Neural cell (in vitro differentiated cells): ENCODE results near the gene RABGEF1. TPM values are rescaled to one million over a fixed set of nuclear protein-coding genes. Genes with fewer than 3 reads are reported as not detected.
"Not testable (repeated sequence)": the region's sequence is repeated elsewhere in the genome, so short reads cannot be mapped to it uniquely, and the experiment has no call there.

Experiments
- H2AFZ ChIP-seq: fragments of 200-600, 300-800 bp; sonication (generic), shearing (Covaris generic); 2 replicates; pipeline ENCODE4 v1.6.0; 2014; ENCODE audit warnings: low read depth, mild to moderate bottlenecking, antibody characterized with exemption, low read length, moderate library complexity
- H3F3A ChIP-seq: fragments of 200-600 bp; shearing (Covaris generic); 2 replicates; pipeline ENCODE4 v1.6.1; 2016; ENCODE audit warnings: mild to moderate bottlenecking, moderate library complexity, mixed read lengths, antibody characterized with exemption, low read length; ENCODE audit not compliant: insufficient read depth, poor library complexity, severe bottlenecking
- H3K27ac ChIP-seq: fragments of 200-600, 300-800 bp; sonication (generic), shearing (Covaris generic); 2 replicates; pipeline ENCODE4 v1.5.1; 2014; ENCODE audit warnings: mild to moderate bottlenecking, low read length, moderate library complexity
- H3K27me3 ChIP-seq: fragments of 300-800, 200-600 bp; sonication (generic), shearing (Covaris generic); 2 replicates; pipeline ENCODE4 v1.6.0; 2014; ENCODE audit warnings: mild to moderate bottlenecking, low read depth, low read length, moderate library complexity; ENCODE audit not compliant: insufficient read depth
- H3K36me3 ChIP-seq: fragments of 300-800, 200-600 bp; sonication (generic), shearing (Covaris generic); 2 replicates; pipeline ENCODE4 v1.5.1; 2014; ENCODE audit warnings: mild to moderate bottlenecking, antibody characterized with exemption, low read length, moderate library complexity; ENCODE audit not compliant: insufficient read depth
- H3K4me2 ChIP-seq: fragments of 300-800, 200-600 bp; sonication (generic), shearing (Covaris generic); 2 replicates; pipeline ENCODE4 v1.6.0; 2014; ENCODE audit warnings: mild to moderate bottlenecking, low read length
- H3K4me3 ChIP-seq: fragments of 300-800, 200-600 bp; sonication (generic), shearing (Covaris generic); 2 replicates; pipeline ENCODE4 v1.5.1; 2014; ENCODE audit warnings: mild to moderate bottlenecking, low read length, moderate library complexity
- H3K79me2 ChIP-seq: fragments of 200-600 bp; shearing (Covaris generic); replicated peaks from 2 replicates; pipeline ENCODE4 v1.6.0; 2014; ENCODE audit warnings: mild to moderate bottlenecking, low read length, moderate library complexity; ENCODE audit not compliant: insufficient read depth
- H3K9ac ChIP-seq: fragments of 300-800, 200-600 bp; sonication (generic), shearing (Covaris generic); 2 replicates; pipeline ENCODE4 v1.6.1; 2016; ENCODE audit warnings: mild to moderate bottlenecking, low read length, mixed read lengths
- H3K9me2 ChIP-seq: fragments of 200-600 bp; shearing (Covaris generic); 2 replicates; pipeline ENCODE4 v1.6.1; 2016; ENCODE audit warnings: mild to moderate bottlenecking, low read length, mixed read lengths; ENCODE audit not compliant: insufficient read depth
- H3K9me3 ChIP-seq: fragments of 200-600, 300-800 bp; sonication (generic), shearing (Covaris generic); 2 replicates; pipeline ENCODE4 v1.6.1; 2016; ENCODE audit warnings: mild to moderate bottlenecking, mixed run types, low read length, moderate library complexity, mixed read lengths
- H4K20me1 ChIP-seq: fragments of 200-600 bp; shearing (Covaris generic); 2 replicates; pipeline ENCODE4 v1.6.1; 2016; ENCODE audit warnings: mild to moderate bottlenecking, mixed run types; ENCODE audit not compliant: insufficient read depth
- EP300 ChIP-seq: fragments of 450-650 bp; conservative IDR thresholded peaks from 2 replicates; pipeline ENCODE4 v1.6.1; 2014; ENCODE audit warnings: antibody characterized with exemption, mild to moderate bottlenecking, moderate library complexity; ENCODE audit not compliant: poor library complexity, severe bottlenecking
- EZH2 ChIP-seq: fragments of 200-600, 300-800 bp; shearing (Covaris generic), sonication (generic); IDR thresholded peaks from 2 replicates; pipeline ENCODE4 v1.6.1; 2014; ENCODE audit warnings: antibody characterized with exemption, low read length, borderline replicate concordance, mild to moderate bottlenecking; ENCODE audit not compliant: insufficient read depth, poor library complexity, severe bottlenecking
- MXI1 ChIP-seq: fragments of 450-650 bp; conservative IDR thresholded peaks from 2 replicates; pipeline ENCODE4 v1.6.1; 2014; ENCODE audit warnings: antibody characterized with exemption, mild to moderate bottlenecking; ENCODE audit not compliant: poor library complexity, severe bottlenecking
- POLR2AphosphoS5 ChIP-seq: IDR thresholded peaks from 2 replicates; pipeline ENCODE4 v1.6.1; 2012
- RAD21 ChIP-seq: fragments of 450-650 bp; conservative IDR thresholded peaks from 2 replicates; pipeline ENCODE4 v1.6.1; 2014; ENCODE audit warnings: antibody characterized with exemption, mild to moderate bottlenecking, moderate library complexity
- SMC3 ChIP-seq: fragments of 450-650 bp; conservative IDR thresholded peaks from 2 replicates; pipeline ENCODE4 v1.6.1; 2014; ENCODE audit warnings: antibody characterized with exemption, mild to moderate bottlenecking, moderate library complexity; ENCODE audit not compliant: poor library complexity
- TAF1 ChIP-seq: IDR thresholded peaks from 2 replicates; pipeline ENCODE4 v1.6.1; 2012; ENCODE audit warnings: low read depth
- polyA plus RNA-seq: library from polyadenylated mRNA; depleted of rRNA; stranded (reverse); fragments of >200 nt; gene quantifications from 2 replicates; pipeline ENCODE4 v1.2.3, GENCODE V29; 2014
- TF ChIP-seq, protein P1 (sequence below): IDR thresholded peaks from 2 replicates; pipeline ENCODE4 v1.6.1; 2012; ENCODE audit warnings: borderline replicate concordance
- TF ChIP-seq, protein P2 (sequence below): fragments of 450-650 bp; IDR thresholded peaks from 2 replicates; pipeline ENCODE4 v1.5.1; 2014; ENCODE audit warnings: antibody characterized with exemption, mild to moderate bottlenecking, moderate library complexity; ENCODE audit not compliant: poor library complexity, severe bottlenecking

RABGEF1 gene
- polyA plus RNA-seq, 1 donor from 2014 or later = 34.8 TPM

DNA sequence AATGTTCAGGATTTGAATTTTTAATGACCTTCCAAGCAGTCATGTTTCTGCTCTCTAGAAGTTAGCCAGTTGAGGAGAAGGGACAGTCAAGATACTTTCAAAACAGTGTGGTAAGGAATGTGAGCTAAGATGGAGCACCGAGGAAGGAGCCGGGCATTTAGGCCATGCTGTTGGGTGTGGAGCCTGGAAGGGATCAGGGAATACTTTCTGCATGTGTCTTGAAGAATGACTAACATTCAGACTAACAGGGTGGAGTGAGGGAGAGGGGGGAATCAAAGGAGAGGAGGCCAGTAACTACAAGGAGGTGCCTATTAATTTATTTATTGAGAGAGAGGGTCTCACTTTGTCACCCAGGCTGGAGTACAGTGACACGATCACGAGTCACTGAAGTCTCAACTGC lies 1.8 kb downstream of the RABGEF1 start:
- not testable (repeated sequence) for H3K9ac ChIP-seq, H2AFZ ChIP-seq, H3F3A ChIP-seq, H3K36me3 ChIP-seq, H3K27ac ChIP-seq, H3K9me3 ChIP-seq, H3K9me2 ChIP-seq, H3K4me3 ChIP-seq, H4K20me1 ChIP-seq, H3K4me2 ChIP-seq, H3K27me3 ChIP-seq
- peaks cover 18% of the 10 kb centered on the region for H3K79me2 ChIP-seq

DNA sequence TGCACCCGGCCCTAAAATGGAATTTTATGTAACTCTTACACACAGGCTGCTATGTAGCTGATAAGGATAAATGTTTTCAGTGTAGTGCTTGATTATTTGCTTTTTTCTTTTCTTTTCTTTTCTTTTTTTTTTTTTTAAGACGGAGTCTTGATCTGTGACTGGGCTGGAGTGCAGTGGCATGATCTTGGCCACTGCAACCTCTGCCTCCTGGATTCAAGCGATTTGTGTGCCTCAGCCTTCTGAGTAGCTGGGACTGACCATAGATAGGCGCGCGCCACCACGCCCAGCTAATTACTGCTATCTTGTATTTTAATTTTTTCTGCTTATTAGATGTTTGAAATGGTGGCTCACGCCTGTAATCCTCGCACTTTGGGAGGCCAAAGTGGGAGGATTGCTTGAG lies 3.4 kb downstream of the RABGEF1 start:
- Histone ChIP-seq H3K27me3 (no peaks in the 10 kb centered on the region), H3K27ac (no peak overlapping the region), H3K36me3 (no peaks in the 10 kb centered on the region), H3K4me3 (no peak overlapping the region), H3K4me2 (no peak overlapping the region), H3K79me2 (peaks cover 21% of the 10 kb centered on the region), H3K9ac (no peak overlapping the region), H2AFZ (no peak overlapping the region), H4K20me1 (no peaks in the 10 kb centered on the region), H3F3A (no peaks in the 10 kb centered on the region), H3K9me2 (no peaks in the 10 kb centered on the region), H3K9me3 (no peaks in the 10 kb centered on the region)
- TF ChIP-seq MXI1 = no peak
- TF ChIP-seq EP300 = no peak
- no peak for TF ChIP-seq SMC3
- TF ChIP-seq POLR2AphosphoS5 = no peak
- no peak for TF ChIP-seq TAF1
- TF ChIP-seq, protein P1, sequence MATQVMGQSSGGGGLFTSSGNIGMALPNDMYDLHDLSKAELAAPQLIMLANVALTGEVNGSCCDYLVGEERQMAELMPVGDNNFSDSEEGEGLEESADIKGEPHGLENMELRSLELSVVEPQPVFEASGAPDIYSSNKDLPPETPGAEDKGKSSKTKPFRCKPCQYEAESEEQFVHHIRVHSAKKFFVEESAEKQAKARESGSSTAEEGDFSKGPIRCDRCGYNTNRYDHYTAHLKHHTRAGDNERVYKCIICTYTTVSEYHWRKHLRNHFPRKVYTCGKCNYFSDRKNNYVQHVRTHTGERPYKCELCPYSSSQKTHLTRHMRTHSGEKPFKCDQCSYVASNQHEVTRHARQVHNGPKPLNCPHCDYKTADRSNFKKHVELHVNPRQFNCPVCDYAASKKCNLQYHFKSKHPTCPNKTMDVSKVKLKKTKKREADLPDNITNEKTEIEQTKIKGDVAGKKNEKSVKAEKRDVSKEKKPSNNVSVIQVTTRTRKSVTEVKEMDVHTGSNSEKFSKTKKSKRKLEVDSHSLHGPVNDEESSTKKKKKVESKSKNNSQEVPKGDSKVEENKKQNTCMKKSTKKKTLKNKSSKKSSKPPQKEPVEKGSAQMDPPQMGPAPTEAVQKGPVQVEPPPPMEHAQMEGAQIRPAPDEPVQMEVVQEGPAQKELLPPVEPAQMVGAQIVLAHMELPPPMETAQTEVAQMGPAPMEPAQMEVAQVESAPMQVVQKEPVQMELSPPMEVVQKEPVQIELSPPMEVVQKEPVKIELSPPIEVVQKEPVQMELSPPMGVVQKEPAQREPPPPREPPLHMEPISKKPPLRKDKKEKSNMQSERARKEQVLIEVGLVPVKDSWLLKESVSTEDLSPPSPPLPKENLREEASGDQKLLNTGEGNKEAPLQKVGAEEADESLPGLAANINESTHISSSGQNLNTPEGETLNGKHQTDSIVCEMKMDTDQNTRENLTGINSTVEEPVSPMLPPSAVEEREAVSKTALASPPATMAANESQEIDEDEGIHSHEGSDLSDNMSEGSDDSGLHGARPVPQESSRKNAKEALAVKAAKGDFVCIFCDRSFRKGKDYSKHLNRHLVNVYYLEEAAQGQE = no peak
- no peak for TF ChIP-seq RAD21
- TF ChIP-seq, protein P2, sequence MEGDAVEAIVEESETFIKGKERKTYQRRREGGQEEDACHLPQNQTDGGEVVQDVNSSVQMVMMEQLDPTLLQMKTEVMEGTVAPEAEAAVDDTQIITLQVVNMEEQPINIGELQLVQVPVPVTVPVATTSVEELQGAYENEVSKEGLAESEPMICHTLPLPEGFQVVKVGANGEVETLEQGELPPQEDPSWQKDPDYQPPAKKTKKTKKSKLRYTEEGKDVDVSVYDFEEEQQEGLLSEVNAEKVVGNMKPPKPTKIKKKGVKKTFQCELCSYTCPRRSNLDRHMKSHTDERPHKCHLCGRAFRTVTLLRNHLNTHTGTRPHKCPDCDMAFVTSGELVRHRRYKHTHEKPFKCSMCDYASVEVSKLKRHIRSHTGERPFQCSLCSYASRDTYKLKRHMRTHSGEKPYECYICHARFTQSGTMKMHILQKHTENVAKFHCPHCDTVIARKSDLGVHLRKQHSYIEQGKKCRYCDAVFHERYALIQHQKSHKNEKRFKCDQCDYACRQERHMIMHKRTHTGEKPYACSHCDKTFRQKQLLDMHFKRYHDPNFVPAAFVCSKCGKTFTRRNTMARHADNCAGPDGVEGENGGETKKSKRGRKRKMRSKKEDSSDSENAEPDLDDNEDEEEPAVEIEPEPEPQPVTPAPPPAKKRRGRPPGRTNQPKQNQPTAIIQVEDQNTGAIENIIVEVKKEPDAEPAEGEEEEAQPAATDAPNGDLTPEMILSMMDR = no peak
- TF ChIP-seq EZH2 = no peak

DNA sequence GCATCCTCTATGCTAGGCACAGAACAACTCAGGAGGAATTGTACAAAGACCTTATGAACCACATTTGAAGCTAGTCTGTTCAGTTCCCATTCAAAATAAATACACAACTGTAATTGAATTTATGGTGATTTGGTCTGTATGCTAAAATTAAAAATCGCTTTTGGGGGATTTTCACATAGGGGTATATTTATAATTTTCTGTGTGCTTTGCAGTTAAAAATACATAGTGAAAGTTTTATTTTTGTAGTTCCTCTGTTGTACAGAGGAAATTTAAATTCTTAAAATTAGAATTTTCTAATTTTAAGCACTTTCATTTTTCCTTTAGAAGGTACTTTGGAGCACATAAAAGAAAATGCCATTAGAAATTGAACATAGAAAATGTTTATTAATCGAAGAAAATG lies 6.9 kb downstream of the RABGEF1 start:
- H3K36me3 ChIP-seq = no peaks in the 10 kb centered on the region
- no peak overlapping the region for H3K27ac ChIP-seq
- no peak overlapping the region for H3K4me3 ChIP-seq
- no peak overlapping the region for H3K9ac ChIP-seq
- no peaks in the 10 kb centered on the region for H3K27me3 ChIP-seq
- no peaks in the 10 kb centered on the region for H4K20me1 ChIP-seq
- H3K9me2 ChIP-seq = no peaks in the 10 kb centered on the region
- H3F3A ChIP-seq = no peaks in the 10 kb centered on the region
- peaks cover 30% of the 10 kb centered on the region for H3K79me2 ChIP-seq
- no peak overlapping the region for H3K4me2 ChIP-seq
- H2AFZ ChIP-seq = no peak overlapping the region
- no peaks in the 10 kb centered on the region for H3K9me3 ChIP-seq
- TF ChIP-seq POLR2AphosphoS5 (no peak), EP300 (no peak), RAD21 (no peak), SMC3 (no peak), TAF1 (no peak), EZH2 (no peak), MXI1 (no peak)
- TF ChIP-seq, protein P2 = no peak
- TF ChIP-seq, protein P1 = no peak
